HTERT RPE-1 (cell line): Measurements from ENCODE around the gene GRB7.
"Not testable (repeated sequence)": the region's sequence is repeated elsewhere in the genome, so short reads cannot be mapped to it uniquely, and the experiment has no call there.

Experiments
- in situ Hi-C: fragments of 300-500 bp; cut with MboI; formaldehyde crosslinking; loops from 4 replicates; pipeline ENCODE4 v1.14.3; 2020; ENCODE audit warnings: low sequenced_read_pairs

The GRB7 gene

DNA sequence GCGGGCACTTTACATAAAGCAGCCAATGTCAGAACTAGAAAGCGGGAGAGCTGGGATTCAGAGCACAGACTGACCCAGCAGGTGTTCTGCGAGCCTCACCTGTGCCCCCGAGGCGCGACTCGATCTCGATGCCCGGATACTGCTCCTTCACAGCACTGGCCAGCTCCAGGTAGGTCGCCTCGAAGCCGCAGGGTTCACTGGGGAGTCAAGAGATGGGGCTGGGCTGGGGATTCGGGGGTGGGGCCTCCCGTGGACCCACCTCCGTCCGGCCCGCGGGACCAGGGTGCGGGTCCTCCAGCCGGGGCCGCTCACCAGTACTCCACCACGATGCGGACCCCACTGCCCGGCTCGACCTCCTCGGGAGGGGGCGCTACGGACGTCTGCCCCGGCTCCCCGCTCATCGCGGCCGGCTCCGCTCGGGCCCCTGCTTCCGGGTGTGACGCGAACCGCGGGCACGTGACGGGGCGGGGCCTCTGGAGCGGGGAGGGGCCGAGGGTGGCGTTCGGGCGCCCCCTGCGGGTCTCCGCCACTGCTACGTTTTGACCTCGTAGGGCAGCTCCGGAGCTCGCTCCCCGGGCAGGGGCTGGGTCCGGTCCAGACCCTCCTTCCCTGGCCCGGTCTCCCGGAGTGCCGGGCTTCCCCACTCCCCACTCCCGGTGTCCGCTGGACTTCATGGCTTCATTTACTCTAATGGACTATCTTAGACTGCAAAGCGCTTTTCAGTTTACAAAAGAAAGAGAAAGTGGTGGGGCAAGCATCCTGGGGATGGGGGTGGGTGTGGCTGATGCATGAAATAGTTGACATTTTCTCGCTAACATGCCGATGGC is 7.4 kb upstream of the GRB7 start, which contains the start of gene MIEN1:
MIEN1 (minus strand) TSS at position 438 of the 827 bp plus-strand sequence; CDS start at position 401, 37 bp downstream.
- in situ Hi-C loops = no loop called here

DNA sequence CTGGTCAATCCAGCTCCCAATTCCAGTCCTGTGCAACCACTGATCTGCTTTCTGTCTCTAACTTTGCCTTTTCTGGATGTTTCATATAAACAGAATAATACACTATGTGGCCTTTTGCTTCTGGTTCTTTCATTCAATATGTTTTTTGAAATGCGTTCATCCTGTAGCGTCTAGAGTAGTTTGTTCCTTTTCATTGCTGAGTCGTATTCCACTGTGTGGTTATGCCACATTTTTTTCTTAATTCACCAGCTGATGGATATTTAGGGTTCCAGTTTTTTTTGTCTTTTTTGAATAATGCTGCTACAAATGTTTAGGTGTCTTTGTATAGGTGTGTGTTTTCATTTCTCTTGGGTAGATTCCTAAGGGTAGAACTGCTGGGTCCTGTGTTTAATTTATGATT is 5.2 kb upstream of the GRB7 start:
- in situ Hi-C loops = no loop called here

DNA sequence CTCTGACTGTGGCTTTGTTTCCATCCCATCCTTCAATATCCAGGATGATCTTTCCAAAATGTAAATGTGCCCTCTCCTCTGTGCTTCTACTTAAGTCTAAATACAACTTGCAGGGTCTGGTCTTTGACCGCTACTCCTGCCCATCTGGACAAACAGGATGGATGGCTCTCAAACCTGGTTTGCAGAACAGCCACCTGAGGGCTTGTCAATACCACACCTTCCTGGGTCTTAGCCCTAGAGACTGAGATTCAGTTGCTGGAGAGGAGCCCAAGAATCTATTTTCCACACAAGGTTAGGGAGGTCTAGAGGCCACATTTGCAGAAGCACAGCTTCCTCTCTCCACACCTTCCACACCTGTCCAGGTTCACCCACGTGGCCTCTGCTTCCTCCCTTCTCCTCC is 1.9 kb upstream of the GRB7 start:
- in situ Hi-C loops = no loop called here

DNA sequence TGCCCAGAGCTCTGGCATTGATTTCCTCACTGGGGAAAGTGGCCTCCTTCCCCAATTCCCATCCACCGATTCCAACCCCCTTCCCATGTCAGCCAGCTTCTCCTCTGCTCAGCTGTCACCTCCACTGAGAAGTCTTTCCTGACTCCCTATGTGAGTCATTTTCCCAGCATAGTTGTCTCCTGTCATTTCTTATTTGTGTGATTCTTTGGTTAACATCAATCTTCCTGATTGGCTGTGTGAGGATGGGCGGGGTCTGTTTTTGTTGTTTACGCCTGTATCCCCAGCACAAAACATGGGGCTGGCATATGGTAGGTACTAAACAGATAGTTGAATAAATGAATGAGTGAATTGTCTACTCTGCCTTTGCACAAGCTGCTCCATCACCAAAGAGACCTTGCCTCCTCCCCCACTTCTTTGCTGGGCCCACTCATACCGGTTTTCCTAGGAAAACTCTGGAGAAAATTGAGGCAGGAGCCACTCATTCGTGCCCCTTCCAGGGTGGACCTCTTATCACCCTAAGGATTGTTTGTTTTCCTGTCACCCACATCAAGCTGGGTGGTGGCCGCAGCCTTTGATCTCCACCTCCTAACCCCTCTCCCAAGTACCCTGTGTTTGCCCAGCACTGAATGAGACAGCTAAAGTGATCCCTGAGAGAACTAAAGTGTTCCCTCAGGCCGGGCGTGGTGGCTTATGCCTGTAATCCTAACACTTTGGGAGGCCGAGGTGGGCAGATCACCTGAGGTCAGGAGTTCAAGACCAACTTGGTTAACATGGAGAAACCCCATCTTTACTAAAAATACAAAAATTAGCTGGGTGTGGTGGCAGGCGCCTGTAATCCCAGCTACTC is 1.2 kb upstream of the GRB7 start:
- in situ Hi-C loops = no loop called here

DNA sequence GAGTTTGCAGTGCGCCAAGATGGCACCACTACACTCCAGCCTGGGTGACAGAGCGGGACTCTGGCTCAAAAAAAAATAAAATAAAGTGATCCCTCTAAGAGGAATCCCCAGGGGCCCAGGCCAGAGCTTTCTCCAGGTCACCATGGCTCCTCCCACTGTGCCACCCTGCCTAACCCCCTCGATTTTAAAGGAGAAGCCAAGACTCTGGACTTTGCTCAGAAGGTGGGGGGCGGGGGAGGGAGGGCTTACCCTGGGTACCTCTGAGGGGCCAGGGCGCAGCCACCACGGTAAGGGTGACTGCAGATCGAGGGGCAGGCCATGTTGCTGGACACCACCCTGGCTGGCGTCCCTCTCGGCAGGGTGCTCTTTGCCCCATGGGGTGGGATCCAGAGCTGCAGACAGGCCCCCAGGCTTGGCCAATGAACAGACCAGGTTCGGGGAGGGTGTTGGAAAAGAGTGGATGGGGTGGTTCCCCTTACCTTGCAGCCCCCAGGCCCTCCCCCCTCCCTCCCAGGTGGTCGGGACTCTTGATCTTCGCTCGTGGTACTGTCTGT is 455 bp upstream of the GRB7 start:
- in situ Hi-C loops = no loop called here

DNA sequence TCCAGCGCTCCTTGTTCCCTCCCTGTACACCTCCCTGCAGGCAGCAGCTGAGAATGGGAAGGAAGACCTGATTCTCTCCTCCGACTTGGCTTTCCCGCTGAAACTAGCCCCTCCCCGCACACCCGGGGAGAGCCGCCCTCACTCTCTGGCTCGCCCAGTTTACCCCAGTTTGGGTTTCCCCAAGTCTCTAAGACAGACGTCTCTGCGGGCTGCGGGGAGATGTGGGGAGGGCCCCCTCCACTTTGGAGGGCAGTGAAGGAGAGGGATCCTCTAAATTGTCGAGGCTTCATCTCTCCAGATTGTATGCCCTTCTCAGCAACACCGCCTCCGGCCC is 797 bp downstream of the GRB7 start:
- in situ Hi-C loops = no loop called here

DNA sequence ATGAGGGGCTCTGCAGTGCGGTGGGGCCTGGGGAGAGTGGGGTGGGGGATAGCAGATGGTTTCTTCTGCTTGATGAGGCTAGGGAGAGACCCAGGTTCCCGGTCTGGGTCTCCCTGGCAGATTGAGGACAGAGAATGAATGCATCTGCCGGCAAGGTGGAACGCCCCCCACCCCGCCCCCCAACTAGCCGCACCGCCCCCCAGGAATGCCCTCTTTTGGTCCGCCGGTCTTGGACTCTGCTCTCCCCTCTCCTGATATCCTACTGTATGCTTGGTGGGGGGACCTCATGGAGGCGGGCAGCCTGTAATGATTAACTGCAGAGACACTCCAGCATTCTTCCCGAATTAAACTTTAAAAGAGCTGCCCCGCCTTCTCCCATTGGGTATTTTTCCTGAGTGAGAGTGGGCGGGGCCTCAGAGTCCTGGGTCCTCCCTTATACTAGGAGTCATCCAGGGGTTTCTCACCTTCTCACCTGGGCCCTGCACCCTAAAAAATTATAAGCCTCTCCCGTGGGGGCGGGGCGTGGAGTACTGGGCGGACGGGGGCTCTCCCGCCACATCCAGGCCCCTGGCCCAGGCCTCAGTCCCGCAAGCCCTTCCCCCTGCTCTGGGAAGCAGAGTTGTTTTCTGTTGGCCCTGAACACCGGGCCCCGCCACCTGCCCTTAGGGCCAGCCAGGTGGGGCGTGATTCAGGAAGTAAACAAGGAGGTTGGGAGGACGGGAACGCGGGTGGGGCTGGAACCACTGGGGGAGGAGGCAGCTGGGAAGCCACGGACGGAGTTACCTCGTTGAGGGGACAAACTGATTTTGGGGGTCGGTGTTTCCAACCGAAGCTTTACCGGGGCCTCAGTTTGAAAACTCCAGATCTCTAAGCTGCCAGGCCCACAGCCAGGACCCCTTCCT is 1.5 kb downstream of the GRB7 start:
- in situ Hi-C loops = no loop called here

DNA sequence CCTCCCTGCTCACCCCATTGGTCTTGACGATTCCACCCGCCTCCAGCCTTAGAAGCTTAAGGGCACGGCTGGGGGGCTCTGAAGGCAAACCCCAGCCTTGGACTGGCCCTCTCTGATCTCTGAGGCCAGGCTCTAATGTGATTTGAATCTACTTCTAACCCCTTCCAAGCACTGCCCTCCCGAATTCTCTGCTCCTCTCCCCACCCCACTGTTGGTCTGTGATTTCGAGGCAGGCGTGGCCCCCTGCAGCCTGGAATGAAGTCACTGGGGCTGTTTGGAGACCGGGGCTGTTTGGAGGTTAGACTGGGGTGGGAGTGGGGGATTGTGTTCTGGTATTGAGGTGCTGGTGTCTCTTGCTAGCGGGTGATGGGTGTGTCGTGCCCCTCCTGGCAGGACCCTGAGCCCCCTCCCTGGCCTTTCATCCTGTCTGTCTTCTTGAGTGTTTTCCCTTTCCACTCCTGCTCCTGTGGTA is 2.2 kb downstream of the GRB7 start:
- in situ Hi-C loops = no loop called here

DNA sequence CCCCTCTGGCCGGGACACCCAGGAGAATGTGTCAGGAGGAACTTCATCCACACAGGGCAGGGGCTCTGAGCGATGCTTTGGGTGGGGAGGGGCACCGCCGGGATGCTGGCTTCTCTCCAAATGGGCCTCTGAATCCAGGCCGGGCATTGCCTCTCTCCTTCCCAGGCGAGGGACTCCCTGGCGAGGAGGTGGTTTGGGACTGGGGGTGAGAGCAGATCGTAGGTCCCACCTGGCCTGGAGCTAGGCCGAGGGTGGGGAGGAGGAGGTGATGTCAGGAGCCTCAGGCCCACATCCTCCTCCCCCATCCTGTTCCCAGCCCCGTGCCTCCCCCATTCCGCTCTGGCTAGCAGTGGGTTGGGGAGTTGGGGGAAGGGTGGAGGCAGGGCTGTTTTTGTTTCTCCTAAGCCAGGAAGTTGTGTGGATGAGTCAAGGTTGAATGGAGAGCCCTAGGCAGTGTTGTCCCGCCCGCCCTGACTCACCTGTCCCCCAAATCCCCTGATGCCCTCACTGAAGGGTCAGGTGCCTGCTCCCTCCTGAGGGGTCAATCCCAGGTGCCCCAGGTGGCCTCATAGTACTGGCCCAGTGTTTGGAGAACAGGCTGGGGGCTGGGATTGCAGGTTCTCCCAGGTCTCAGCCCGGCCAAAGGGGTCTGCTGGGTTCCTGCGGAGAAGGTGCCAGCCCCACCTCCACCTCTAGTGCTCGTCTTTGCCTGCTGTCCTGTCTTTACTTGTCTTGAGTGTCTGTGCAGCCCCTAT is 2.8 kb downstream of the GRB7 start:
- in situ Hi-C loops = no loop called here

DNA sequence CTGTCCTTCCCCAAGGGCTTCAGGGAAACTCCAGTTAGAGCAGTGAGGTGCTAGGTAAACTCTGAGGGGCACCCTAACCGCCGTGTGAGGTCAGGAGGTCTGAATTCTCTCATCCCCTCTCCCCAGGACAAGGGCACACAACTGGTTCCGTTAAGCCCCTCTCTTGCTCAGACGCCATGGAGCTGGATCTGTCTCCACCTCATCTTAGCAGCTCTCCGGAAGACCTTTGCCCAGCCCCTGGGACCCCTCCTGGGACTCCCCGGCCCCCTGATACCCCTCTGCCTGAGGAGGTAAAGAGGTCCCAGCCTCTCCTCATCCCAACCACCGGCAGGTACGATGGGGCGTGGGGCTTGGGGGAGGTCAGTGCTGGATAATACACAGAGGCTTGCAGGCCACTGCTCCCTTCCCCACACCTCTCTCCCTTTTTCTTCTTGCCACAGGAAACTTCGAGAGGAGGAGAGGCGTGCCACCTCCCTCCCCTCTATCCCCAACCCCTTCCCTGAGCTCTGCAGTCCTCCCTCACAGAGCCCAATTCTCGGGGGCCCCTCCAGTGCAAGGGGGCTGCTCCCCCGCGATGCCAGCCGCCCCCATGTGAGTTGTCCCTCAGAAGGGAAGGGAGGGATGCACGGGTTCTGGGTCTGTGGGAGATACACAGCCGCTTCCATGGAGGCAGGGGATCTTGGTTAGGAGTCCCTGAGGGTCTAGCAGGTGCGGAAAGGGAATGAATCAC is 4.6 kb downstream of the GRB7 start:
- in situ Hi-C loops = no loop called here

DNA sequence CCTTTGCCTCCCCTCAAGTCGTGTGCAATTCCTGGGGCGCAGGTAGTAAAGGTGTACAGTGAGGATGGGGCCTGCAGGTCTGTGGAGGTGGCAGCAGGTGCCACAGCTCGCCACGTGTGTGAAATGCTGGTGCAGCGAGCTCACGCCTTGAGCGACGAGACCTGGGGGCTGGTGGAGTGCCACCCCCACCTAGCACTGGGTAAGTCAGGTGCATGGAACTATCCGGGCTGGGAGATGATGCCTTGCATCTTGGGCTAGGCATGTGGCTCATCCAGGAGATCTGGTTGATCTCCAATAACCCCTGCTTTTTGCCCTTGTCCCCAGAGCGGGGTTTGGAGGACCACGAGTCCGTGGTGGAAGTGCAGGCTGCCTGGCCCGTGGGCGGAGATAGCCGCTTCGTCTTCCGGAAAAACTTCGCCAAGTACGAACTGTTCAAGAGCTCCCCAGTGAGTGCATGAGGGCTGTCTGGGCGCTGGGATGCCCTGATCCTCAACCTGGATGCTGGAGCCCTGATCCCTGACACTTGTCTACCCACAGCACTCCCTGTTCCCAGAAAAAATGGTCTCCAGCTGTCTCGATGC is 5.2 kb downstream of the GRB7 start:
- in situ Hi-C loops = no loop called here

DNA sequence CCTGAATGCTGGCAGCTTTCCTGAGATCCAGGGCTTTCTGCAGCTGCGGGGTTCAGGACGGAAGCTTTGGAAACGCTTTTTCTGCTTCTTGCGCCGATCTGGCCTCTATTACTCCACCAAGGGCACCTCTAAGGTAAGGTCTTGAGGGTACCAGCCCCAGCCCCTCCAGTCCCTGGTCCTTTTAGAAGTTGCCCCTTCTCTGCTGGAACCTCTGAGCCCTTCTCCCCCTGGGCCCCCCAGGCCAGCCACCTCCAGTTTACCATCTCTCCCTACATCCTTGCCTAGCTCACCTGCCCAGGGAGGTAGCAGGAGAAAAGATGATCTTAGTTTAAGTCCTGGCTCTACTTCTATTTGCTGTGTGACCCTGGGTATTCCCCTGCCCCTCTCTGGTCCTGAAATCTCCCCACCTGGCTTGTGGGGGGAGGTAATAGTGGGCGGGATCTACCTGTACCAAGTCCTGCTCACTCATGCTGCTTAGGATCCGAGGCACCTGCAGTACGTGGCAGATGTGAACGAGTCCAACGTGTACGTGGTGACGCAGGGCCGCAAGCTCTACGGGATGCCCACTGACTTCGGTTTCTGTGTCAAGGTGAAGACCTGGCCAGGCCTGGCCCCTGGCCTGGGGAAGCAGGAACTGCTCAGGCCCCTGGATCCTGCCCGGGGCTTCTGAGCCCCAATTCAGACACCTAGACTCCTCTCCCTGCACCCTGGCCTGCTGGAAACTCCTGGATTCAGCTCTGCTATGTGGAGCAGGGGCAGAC is 6.5 kb downstream of the GRB7 start:
- in situ Hi-C loops = no loop called here

DNA sequence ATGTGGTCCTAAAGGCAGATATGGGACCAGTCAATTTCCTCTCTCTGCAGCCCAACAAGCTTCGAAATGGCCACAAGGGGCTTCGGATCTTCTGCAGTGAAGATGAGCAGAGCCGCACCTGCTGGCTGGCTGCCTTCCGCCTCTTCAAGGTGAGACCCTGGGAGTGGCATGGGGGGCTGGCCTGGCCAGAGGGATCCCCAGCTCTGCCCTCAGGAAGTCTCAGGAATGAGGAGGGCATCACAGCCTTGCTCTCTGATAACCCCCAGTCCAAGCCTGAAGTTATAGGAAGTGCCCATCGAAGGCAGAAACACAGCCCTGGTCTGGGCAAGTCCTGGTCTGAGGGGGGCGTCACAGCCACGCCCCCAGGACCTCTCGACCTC is 7.1 kb downstream of the GRB7 start:
- in situ Hi-C loops = no loop called here

DNA sequence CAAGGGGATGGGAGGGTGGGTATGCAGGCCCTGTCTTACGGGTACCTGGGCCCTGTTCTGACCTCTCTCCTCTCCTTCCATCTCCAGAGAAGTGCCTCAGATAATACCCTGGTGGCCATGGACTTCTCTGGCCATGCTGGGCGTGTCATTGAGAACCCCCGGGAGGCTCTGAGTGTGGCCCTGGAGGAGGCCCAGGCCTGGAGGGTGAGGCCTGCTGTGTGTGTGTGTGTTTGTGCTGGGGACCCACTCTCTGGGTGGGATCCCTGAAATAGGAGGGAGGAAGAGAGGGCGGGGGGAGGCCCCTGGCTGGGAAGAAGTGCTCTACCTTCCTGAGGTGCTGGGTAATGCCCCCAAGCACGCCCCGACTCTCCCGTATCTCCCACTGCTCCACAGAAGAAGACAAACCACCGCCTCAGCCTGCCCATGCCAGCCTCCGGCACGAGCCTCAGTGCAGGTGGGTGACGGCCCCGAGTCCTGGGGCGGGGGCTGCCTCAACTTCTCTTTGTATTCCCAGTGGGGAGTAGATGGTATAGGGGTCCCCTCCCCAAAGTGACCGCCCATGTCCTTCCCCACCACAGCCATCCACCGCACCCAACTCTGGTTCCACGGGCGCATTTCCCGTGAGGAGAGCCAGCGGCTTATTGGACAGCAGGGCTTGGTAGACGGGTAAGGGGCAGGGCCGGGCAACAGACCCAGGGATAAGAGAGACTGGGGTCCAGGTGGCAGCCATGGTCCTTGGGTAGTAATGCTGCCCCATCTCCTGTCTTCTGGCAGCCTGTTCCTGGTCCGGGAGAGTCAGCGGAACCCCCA is 7.8 kb downstream of the GRB7 start:
- in situ Hi-C loops = no loop called here

DNA sequence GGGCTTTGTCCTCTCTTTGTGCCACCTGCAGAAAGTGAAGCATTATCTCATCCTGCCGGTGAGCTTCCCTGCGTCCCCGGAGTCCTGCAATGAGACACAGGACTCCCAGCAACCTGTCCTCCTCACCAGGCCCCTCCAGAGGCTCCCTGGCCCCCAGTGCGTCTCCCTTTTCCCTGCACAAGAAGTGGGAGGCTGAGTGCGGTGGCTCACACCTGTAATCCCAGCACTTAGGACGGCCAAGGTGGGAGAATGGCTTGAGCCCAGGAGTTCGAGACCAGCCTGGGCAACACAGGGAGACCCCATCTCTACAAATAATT is 8.4 kb downstream of the GRB7 start:
- in situ Hi-C loops = no loop called here

DNA sequence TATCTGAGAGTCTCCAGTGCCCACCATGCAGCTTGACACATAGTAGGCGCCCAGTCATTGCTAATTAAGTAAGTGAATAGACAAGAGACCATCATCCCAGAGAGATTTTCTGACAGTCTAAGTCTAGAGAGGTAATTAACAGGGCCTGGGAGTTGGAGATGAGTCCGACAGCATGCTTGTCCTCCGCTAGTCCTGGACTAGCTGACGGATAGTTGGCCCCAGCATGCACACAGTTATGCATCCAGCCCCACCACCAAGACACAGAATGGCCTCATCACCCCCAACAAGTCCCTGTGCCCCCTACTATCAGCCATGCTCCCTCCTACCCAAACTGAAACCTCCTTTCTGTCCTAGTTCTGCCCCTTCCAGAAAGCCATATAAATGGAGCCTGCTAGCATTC is 10.0 kb downstream of the GRB7 start:
- in situ Hi-C loops = no loop called here

DNA sequence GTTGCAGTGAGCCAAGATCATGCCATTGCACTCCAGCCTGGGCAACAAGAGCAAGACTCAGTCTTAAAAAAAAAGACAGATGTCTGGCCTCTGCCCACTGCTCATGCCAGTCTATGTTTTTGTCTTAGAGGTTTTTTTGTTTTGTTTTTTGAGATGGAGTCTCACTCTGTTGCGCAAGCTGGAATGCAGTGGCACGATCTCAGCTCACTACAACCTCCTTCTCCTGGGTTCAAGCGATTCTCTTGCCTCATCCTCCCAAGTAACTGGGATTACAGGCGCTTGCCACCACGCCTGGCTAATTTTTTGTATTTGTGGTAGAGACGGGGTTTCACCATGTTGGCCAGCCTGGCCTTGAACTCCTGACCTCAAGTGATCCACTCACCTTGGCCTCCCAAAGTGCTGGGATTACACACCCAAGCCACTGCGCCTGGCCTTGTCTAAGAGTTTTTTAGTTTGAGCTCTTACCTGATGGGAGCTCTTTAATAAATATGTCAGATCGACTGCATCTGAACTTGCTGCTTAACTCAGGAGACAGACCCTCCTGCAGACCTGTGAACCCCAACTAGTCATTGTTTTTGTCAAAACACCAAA is 10.8 kb downstream of the GRB7 start:
- in situ Hi-C loops = not testable (repeated sequence)
